Measurements from ENCODE around the gene KIF18B. TPM values are rescaled to one million over a fixed set of nuclear protein-coding genes. Genes with fewer than 3 reads are reported as not detected.

KIF18B gene
- total and polyA plus RNA-seq, 2 donors (not counting 1 experiment from before 2014, with no cell fraction given): 0.99 to 2.5 TPM

- Histone ChIP-seq H3K9ac (ENCODE audit: insufficient read depth, low read length) (no peak overlapping the region), H3K27ac (ENCODE audit: insufficient read depth, low read length) (no peak overlapping the region), H3K4me3 (replicated peaks in 1 of 4; ENCODE audit: control extremely low read depth in 1 of 4, insufficient read depth in 1 of 4, low read depth in 3 of 4, low read length in 4 of 4) (no peak overlapping the region), H3K36me3 (ENCODE audit: control insufficient read depth, insufficient read depth, low read length) (no peaks in the 10 kb centered on the region), H3K27me3 (ENCODE audit: control insufficient read depth, insufficient read depth, low read length) (peaks cover 19% of the 10 kb centered on the region), H3K9me3 (ENCODE audit: control insufficient read depth, insufficient read depth, low read depth, low read length) (no peaks in the 10 kb centered on the region), H2AFZ (ENCODE audit: low read length) (no peak overlapping the region), H3K4me1 (ENCODE audit: control insufficient read depth, extremely low read depth, insufficient read depth, low read length) (peaks cover 2% of the 10 kb centered on the region), H3K4me2 (ENCODE audit: extremely low read depth, insufficient read depth, low read length) (no peak overlapping the region), H4K20me1 (ENCODE audit: control insufficient read depth, extremely low read depth, insufficient read depth, low read length) (no peaks in the 10 kb centered on the region), H3K79me2 (ENCODE audit: control insufficient read depth, insufficient read depth, low read length) (no peaks in the 10 kb centered on the region)
- DNase-seq (ENCODE audit: low read depth in 2 of 2): peak; percentile 34 to 79
- TF ChIP-seq CTCF (conservative IDR thresholded peaks at IDR 0.05 in 1 of 2, IDR thresholded peaks at IDR 0.05 in 1 of 2; ENCODE audit: low read depth in 1 of 2, low read length in 2 of 2) (no peak), EZH2 (IDR thresholded peaks at IDR 0.05; ENCODE audit: low read length, missing control alignments) (no peak)
These were observed 25.4 kb upstream of the KIF18B start for GRCh38 chr17:44972953-44973352.

- TF ChIP-seq CTCF (conservative IDR thresholded peaks at IDR 0.05 in 1 of 2, IDR thresholded peaks at IDR 0.05 in 1 of 2; ENCODE audit: low read depth in 1 of 2, low read length in 2 of 2): no peak
- TF ChIP-seq EZH2 (IDR thresholded peaks at IDR 0.05; ENCODE audit: low read length, missing control alignments): no peak
- no peak overlapping the region for H3K9ac ChIP-seq (ENCODE audit: insufficient read depth, low read length)
- H3K4me2 ChIP-seq (ENCODE audit: extremely low read depth, insufficient read depth, low read length): no peak overlapping the region
- no peak overlapping the region for H3K27ac ChIP-seq (ENCODE audit: insufficient read depth, low read length)
- no peaks in the 10 kb centered on the region for H3K9me3 ChIP-seq (ENCODE audit: control insufficient read depth, insufficient read depth, low read depth, low read length)
- peaks cover 21% of the 10 kb centered on the region for H3K27me3 ChIP-seq (ENCODE audit: control insufficient read depth, insufficient read depth, low read length)
- peak; percentile 24 to 81 for DNase-seq (ENCODE audit: low read depth in 2 of 2)
- H3K4me3 ChIP-seq (replicated peaks in 1 of 4; ENCODE audit: control extremely low read depth in 1 of 4, insufficient read depth in 1 of 4, low read depth in 3 of 4, low read length in 4 of 4): no peak overlapping the region
- no peaks in the 10 kb centered on the region for H3K79me2 ChIP-seq (ENCODE audit: control insufficient read depth, insufficient read depth, low read length)
- H2AFZ ChIP-seq (ENCODE audit: low read length): no peak overlapping the region
- peaks cover 2% of the 10 kb centered on the region for H3K4me1 ChIP-seq (ENCODE audit: control insufficient read depth, extremely low read depth, insufficient read depth, low read length)
- no peaks in the 10 kb centered on the region for H3K36me3 ChIP-seq (ENCODE audit: control insufficient read depth, insufficient read depth, low read length)
- H4K20me1 ChIP-seq (ENCODE audit: control insufficient read depth, extremely low read depth, insufficient read depth, low read length): no peaks in the 10 kb centered on the region
These were observed 24.4 kb upstream of the KIF18B start for GRCh38 chr17:44971776-44972483.

GRCh38 chr17:44970136-44970741 lies 22.7 kb upstream of the KIF18B start:
- H4K20me1 ChIP-seq (ENCODE audit: control insufficient read depth, extremely low read depth, insufficient read depth, low read length): no peaks in the 10 kb centered on the region
- H3K4me3 ChIP-seq (replicated peaks in 1 of 4; ENCODE audit: control extremely low read depth in 1 of 4, insufficient read depth in 1 of 4, low read depth in 3 of 4, low read length in 4 of 4): peak overlapping the region; percentile 17 to 57 (median 38)
- H3K27ac ChIP-seq (ENCODE audit: insufficient read depth, low read length): no peak overlapping the region
- DNase-seq (ENCODE audit: low read depth in 2 of 2): peak in 1 of 2 donors; percentile 31
- H3K36me3 ChIP-seq (ENCODE audit: control insufficient read depth, insufficient read depth, low read length): no peaks in the 10 kb centered on the region
- H3K4me1 ChIP-seq (ENCODE audit: control insufficient read depth, extremely low read depth, insufficient read depth, low read length): peaks cover 2% of the 10 kb centered on the region
- H3K4me2 ChIP-seq (ENCODE audit: extremely low read depth, insufficient read depth, low read length): peak overlapping the region; percentile 86
- H3K27me3 ChIP-seq (ENCODE audit: control insufficient read depth, insufficient read depth, low read length): peaks cover 36% of the 10 kb centered on the region
- H2AFZ ChIP-seq (ENCODE audit: low read length): peak overlapping the region; percentile 33
- no peaks in the 10 kb centered on the region for H3K9me3 ChIP-seq (ENCODE audit: control insufficient read depth, insufficient read depth, low read depth, low read length)
- TF ChIP-seq CTCF (conservative IDR thresholded peaks at IDR 0.05 in 1 of 2, IDR thresholded peaks at IDR 0.05 in 1 of 2; ENCODE audit: low read depth in 1 of 2, low read length in 2 of 2): no peak
- TF ChIP-seq EZH2 (IDR thresholded peaks at IDR 0.05; ENCODE audit: low read length, missing control alignments): no peak
- H3K9ac ChIP-seq (ENCODE audit: insufficient read depth, low read length): no peak overlapping the region
- no peaks in the 10 kb centered on the region for H3K79me2 ChIP-seq (ENCODE audit: control insufficient read depth, insufficient read depth, low read length)

Measured in fibroblast of lung (primary cell).